ENCODE measurements around the gene RNF183. TPM values are rescaled to one million over a fixed set of nuclear protein-coding genes. Genes with fewer than 3 reads are reported as not detected.
"Not testable (repeated sequence)": the region's sequence is repeated elsewhere in the genome, so short reads cannot be mapped to it uniquely, and the experiment has no call there.

Gene RNF183
- total RNA-seq, 3 donors from 2014 or later (not counting 1 experiment from before 2014, with no cell fraction given) = not detected

GRCh38 chr9:113250807-113251206, 52.4 kb downstream of the RNF183 start:
- H3K9me3 ChIP-seq (ENCODE audit: control insufficient read depth, insufficient read depth, low read length) = no peaks in the 10 kb centered on the region
- H3K9me3 Mint-ChIP-seq = no peaks in the 10 kb centered on the region
- no peaks in the 10 kb centered on the region for H3K36me3 ChIP-seq (ENCODE audit: control insufficient read depth, insufficient read depth, low read length)
- ATAC-seq = no peak
- no peaks in the 10 kb centered on the region for H3K4me1 Mint-ChIP-seq
- H3K4me3 ChIP-seq (ENCODE audit: low read length) = no peak overlapping the region
- TF ChIP-seq CTCF (IDR thresholded peaks at IDR 0.05) = no peak
- H3K27me3 Mint-ChIP-seq (ENCODE audit: low read depth in 2 of 2) = no peaks in the 10 kb centered on the region
- no peaks in the 10 kb centered on the region for H3K36me3 Mint-ChIP-seq
- no peaks in the 10 kb centered on the region for H3K27me3 ChIP-seq (ENCODE audit: control insufficient read depth, insufficient read depth, low read length)
- WGBS (ENCODE audit: insufficient coverage) = 100% methylated on average over 2 of the region's 2 CpGs
- intact Hi-C loops (cut with micrococcal nuclease) = no loop called here
- H3K4me1 ChIP-seq (ENCODE audit: control insufficient read depth, insufficient read depth, low read length) = no peaks in the 10 kb centered on the region
- no peak overlapping the region for H3K27ac ChIP-seq (ENCODE audit: low read length)
- DNase-seq = no peak
- H3K27ac Mint-ChIP-seq = no peak overlapping the region
- no peak overlapping the region for H3K4me3 Mint-ChIP-seq

- H3K4me3 Mint-ChIP-seq; H3K4me1 Mint-ChIP-seq; DNase-seq; H3K27me3 ChIP-seq (ENCODE audit: control insufficient read depth, insufficient read depth, low read length); H3K4me1 ChIP-seq (ENCODE audit: control insufficient read depth, insufficient read depth, low read length); H3K27ac ChIP-seq (ENCODE audit: low read length); intact Hi-C loops (cut with micrococcal nuclease); H3K4me3 ChIP-seq (ENCODE audit: low read length); H3K27me3 Mint-ChIP-seq (ENCODE audit: low read depth in 2 of 2); ATAC-seq; H3K9me3 Mint-ChIP-seq; H3K36me3 ChIP-seq (ENCODE audit: control insufficient read depth, insufficient read depth, low read length); H3K9me3 ChIP-seq (ENCODE audit: control insufficient read depth, insufficient read depth, low read length); H3K27ac Mint-ChIP-seq; H3K36me3 Mint-ChIP-seq: not testable (repeated sequence)
- no CpG with 5 or more reads among the region's 2 CpGs for WGBS (ENCODE audit: insufficient coverage)
Observed at GRCh38 chr9:113249661-113250060, 53.5 kb downstream of the RNF183 start.

DNA sequence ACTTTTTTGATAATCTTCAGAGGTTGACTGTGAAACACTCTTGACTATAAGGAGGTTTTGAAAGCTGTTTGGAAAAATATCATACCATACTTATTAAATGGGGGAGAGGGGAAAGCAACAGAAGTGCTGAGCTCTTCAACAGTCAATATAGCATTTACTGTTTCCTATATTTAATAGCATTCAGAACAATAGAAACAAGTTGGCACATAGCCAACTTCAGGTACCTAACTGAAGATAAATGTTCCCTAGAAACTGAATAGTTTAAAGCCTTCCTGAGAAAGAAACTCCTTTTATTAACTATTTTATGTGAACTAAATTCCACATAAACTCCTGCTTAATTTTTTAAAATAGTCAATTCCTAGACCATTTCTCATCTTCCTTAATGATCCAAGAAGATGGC, 55.5 kb downstream of the RNF183 start:
- no peaks in the 10 kb centered on the region for H3K36me3 ChIP-seq (ENCODE audit: control insufficient read depth, insufficient read depth, low read length)
- H3K4me3 ChIP-seq (ENCODE audit: low read length) = no peak overlapping the region
- no peaks in the 10 kb centered on the region for H3K27me3 ChIP-seq (ENCODE audit: control insufficient read depth, insufficient read depth, low read length)
- Mint-ChIP-seq H3K36me3 (no peaks in the 10 kb centered on the region), H3K27me3 (ENCODE audit: low read depth in 2 of 2) (no peaks in the 10 kb centered on the region), H3K27ac (no peak overlapping the region), H3K9me3 (no peaks in the 10 kb centered on the region), H3K4me3 (no peak overlapping the region), H3K4me1 (no peaks in the 10 kb centered on the region)
- no peak for TF ChIP-seq CTCF (IDR thresholded peaks at IDR 0.05)
- no peak for DNase-seq
- intact Hi-C loops (cut with micrococcal nuclease) = no loop called here
- no peak overlapping the region for H3K27ac ChIP-seq (ENCODE audit: low read length)
- no peaks in the 10 kb centered on the region for H3K4me1 ChIP-seq (ENCODE audit: control insufficient read depth, insufficient read depth, low read length)
- H3K9me3 ChIP-seq (ENCODE audit: control insufficient read depth, insufficient read depth, low read length) = no peaks in the 10 kb centered on the region
- no peak for ATAC-seq

Other genes starting within 250 kb of the RNF183 start
- gene ZFP37, start 246.7 kb downstream of the RNF183 start, total RNA-seq = 1 to 10 TPM in 2 of 3 donors, under 1 TPM in 1; 0.89 to 1.7 (median 1.3) TPM
- gene SLC31A2, start 152.4 kb downstream of the RNF183 start, total RNA-seq = 1 to 10 TPM; 4.9 to 7.9 (median 6.0) TPM
- 10 to 100 TPM; 35.0 to 37.9 (median 35.9) TPM for gene FKBP15, start 82.1 kb downstream of the RNF183 start, total RNA-seq
- gene SLC31A1, start 81.8 kb downstream of the RNF183 start, total RNA-seq = 10 to 100 TPM in 2 of 3 donors, 1 to 10 TPM in 1; 7.9 to 27.8 (median 11.8) TPM
- gene CDC26, start 27.8 kb downstream of the RNF183 start, total RNA-seq = 10 to 100 TPM; 16.8 to 24.8 (median 21.5) TPM
- 10 to 100 TPM; 16.9 to 23.2 (median 21.1) TPM for gene PRPF4, start 27.7 kb downstream of the RNF183 start, total RNA-seq
- under 1 TPM; 0.16 to 0.55 (median 0.19) TPM for gene WDR31, start 36.9 kb upstream of the RNF183 start, total RNA-seq
- gene BSPRY, start 46.2 kb upstream of the RNF183 start, total RNA-seq = 1 to 10 TPM; 3.3 to 5.5 (median 4.3) TPM
- 10 to 100 TPM in 1 of 3 donors, 1 to 10 TPM in 2; 6.1 to 11.8 (median 9.6) TPM for gene HDHD3, start 73.6 kb upstream of the RNF183 start, total RNA-seq
- gene ALAD, start 97.9 kb upstream of the RNF183 start, total RNA-seq = 10 to 100 TPM; 30.3 to 38.7 (median 36.4) TPM
- 10 to 100 TPM; 59.2 to 66.7 (median 62.2) TPM for gene POLE3, start 107.3 kb upstream of the RNF183 start, total RNA-seq
- gene C9orf43, start 107.4 kb upstream of the RNF183 start, total RNA-seq = under 1 TPM; 0.45 to 0.71 (median 0.50) TPM
- 100 to 1,000 TPM; 148 to 269 (median 190) TPM for gene RGS3, start 160.4 kb upstream of the RNF183 start, total RNA-seq